Activated CD4-positive, CD25-positive, alpha-beta regulatory T cell treated with anti-CD3 and anti-CD28 coated beads, Interleukin-2, amount 50 U/mL, for 72 hours (primary cell): Measurements from ENCODE around the gene CLTCL1.
"Not testable (repeated sequence)": the region's sequence is repeated elsewhere in the genome, so short reads cannot be mapped to it uniquely, and the experiment has no call there.

Experiments used
- DNase-seq: peaks from one replicate; pipeline ENCODE4 v3.0.0; 2021

The CLTCL1 gene

DNA sequence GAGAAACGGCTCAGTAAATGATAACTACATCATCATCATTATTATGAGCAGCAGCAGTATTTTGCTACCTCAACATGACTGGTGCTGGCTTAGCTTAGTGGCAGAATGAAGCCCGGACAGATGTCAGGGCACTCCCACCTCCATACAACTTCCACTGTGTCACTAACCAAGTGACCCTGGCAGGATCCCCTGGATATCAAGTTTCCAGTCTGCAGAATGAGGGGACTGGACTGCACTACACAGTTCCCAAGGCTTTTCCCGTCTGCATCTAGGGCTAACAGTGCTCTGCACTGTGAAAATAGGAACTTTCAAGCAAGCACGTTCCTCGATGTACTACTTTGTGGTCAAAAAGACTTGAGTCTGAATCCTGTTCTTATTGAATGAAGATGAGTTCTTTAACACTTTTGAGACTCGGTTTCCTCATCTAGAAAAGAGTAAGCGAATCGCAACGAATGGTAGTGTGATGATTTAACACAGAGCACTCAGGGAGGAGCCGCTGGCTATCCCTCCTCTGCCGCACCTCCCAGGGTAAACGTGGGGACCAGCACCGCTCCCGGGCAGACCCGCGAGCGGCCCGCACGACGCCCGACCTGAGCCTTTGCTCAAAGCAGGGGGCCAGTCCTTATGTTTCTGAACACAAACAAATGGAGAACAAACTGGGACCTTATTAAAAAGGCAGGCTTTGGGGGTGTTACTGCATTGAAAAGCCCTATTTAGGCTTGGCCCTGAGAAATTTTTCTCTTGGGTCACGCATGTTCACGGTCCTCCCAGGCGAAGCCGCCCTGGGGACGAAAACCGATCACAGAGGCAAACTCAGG lies 910 bp downstream of the CLTCL1 start:
- no peak for DNase-seq

GRCh38 chr22:19289475-19290161 lies 1.9 kb downstream of the CLTCL1 start:
- DNase-seq, result no peak

- DNase-seq, result no peak
Measured at GRCh38 chr22:19287889-19288288, 3.6 kb downstream of the CLTCL1 start.

GRCh38 chr22:19287076-19287707 lies 4.3 kb downstream of the CLTCL1 start:
- DNase-seq, result no peak

GRCh38 chr22:19285831-19286230 lies 5.7 kb downstream of the CLTCL1 start:
- DNase-seq, result no peak

GRCh38 chr22:19279143-19279542 lies 12.4 kb downstream of the CLTCL1 start:
- not testable (repeated sequence) for DNase-seq

GRCh38 chr22:19277785-19278184 lies 13.7 kb downstream of the CLTCL1 start:
- DNase-seq, result no peak

GRCh38 chr22:19275919-19276600 lies 15.5 kb downstream of the CLTCL1 start:
- no peak for DNase-seq

DNA sequence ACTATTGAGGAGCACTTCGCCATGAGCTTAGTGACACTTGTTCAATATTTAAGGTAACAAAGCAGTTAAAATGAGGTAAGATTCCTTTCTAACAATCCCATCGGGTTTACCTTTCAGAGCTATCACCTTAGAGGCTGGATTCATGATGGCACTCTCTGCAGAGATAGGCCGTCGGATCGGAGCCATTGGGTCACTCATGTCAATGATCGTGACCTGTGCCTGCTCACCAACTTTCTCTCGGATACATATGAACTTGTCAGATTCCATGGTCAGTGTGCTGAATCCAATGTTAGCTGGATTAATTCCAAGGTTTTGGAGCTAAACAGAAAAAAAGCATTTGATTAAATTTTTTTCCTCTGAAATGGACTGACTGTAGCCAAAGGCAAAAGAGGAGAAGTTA lies 16.0 kb downstream of the CLTCL1 start:
- DNase-seq, result no peak

GRCh38 chr22:19275104-19275503 lies 16.4 kb downstream of the CLTCL1 start:
- DNase-seq, result no peak

DNA sequence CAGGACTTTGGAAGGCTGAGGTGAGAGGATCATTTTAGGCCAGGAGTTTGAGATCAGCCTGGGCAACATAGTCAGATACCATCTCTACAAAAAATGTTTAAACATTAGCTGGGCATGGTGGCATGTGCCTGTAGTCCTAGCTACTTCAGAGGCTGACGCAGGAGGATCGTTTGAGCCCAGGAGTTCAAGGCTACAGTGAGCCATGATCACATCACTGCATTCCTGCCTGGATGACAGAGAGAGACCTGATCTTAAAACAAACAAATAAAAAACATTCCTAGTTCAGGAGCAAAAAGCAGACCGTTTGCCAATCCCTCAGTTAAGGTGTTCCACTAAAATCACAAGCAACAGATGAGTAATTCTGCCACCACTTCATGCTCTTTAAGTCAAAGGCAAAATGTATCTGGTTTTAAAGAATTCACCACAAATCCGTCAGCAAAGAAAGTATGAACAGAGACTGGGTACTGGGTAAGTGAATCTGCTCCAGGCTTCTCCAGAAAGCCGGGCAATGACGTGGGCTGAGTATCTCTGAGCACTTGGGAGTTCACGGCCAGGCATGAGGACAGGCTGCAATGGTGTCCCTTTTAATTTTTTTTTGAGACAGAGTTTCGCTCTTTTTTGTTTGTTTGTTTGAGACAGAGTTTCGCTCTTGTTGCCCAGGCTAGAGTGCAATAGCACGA lies 19.5 kb downstream of the CLTCL1 start:
- DNase-seq, result no peak

- DNase-seq, result no peak
Measured at GRCh38 chr22:19271273-19271855, 20.2 kb downstream of the CLTCL1 start.

- DNase-seq, result no peak
Measured at GRCh38 chr22:19270873-19271272, 20.6 kb downstream of the CLTCL1 start.

- no peak for DNase-seq
Measured at GRCh38 chr22:19266547-19267086, 24.9 kb downstream of the CLTCL1 start.

DNA sequence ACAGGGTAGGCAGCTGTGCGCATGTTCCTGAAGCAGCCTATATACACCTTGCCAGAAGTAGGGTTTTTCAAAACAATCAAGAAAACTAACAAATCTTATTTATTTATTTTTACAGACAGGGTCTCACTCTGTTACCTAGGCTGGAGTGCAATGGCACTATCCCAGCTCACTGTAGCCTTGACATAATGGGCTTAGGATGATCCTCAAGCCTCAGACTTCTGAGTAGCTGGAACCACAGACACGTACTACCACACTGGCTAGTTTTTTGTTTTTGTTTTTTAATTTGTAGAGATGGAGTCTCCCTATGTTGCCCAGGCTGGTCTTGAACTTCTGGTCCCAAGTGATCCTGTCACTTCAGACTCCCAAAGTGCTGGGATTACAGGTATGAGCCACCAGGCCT lies 25.7 kb downstream of the CLTCL1 start:
- no peak for DNase-seq

- no peak for DNase-seq
Measured at GRCh38 chr22:19260804-19261203, 30.7 kb downstream of the CLTCL1 start.

DNA sequence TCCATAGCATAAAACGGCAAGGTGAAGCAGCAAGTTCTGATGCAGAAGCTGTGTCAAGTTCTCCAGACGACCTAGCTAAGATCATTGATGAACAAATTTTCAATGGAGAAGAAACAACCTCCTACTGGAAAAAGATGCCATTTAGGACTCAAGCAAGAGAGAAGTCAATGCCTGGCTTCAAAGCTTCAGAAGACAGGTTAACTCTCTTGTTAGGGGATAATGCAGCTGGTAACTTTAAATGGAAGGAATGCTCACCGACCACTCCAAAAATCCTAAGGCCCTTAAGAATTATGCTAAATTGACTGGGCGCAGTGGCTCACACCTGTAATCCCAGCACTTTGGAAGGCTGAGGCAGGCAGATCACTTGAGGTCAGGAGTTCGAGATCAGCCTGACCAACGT lies 31.3 kb downstream of the CLTCL1 start:
- DNase-seq, result no peak

- DNase-seq, result not testable (repeated sequence)
Measured at GRCh38 chr22:19258968-19259288, 32.6 kb downstream of the CLTCL1 start.

DNA sequence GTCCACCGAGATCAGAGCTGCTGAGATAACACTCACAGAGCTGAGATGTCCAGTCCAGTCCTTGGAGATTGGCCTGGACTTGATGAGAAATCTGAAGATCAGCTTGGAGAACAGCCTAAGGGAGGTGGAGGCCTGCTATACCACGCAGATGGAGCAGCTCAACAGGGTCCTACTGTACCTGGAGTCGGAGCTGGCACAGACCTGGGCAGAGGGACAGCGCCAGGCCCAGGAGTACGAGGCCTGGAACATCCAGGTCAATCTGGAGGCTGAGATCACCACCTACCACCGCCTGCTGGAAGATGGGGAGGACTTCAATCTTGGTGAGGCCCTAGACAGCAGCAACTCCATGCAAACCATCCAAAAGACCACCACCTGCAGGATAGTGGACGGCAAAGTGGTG lies 33.1 kb downstream of the CLTCL1 start:
- DNase-seq, result no peak

- not testable (repeated sequence) for DNase-seq
Measured at GRCh38 chr22:19256362-19256761, 35.2 kb downstream of the CLTCL1 start.

- no peak for DNase-seq
Measured at GRCh38 chr22:19253143-19253542, 38.4 kb downstream of the CLTCL1 start.
